ENCODE results near the gene USP31.
"Not testable (repeated sequence)": the region's sequence is repeated elsewhere in the genome, so short reads cannot be mapped to it uniquely, and the experiment has no call there.

USP31 gene

DNA sequence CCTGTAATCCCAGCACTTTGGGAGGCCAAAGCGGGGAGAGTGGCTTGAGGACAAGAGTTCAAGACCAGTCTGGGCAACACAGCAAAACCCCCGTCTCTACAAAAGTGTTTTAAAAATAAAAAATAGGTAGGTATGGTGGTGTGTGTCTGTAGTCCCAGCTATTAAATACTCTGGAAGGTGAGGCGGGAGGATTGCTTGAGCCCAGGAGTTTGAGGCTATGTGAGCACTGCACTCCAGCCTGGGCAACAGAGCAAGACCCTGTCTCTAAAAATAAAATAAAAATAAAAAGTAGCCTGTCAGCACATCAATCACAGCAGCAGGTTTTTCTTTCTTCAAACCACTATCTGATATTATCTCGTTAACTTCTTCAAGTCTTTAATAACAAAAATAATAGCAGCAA is 1.6 kb downstream of the USP31 start:
- TF ChIP-seq, protein P1, sequence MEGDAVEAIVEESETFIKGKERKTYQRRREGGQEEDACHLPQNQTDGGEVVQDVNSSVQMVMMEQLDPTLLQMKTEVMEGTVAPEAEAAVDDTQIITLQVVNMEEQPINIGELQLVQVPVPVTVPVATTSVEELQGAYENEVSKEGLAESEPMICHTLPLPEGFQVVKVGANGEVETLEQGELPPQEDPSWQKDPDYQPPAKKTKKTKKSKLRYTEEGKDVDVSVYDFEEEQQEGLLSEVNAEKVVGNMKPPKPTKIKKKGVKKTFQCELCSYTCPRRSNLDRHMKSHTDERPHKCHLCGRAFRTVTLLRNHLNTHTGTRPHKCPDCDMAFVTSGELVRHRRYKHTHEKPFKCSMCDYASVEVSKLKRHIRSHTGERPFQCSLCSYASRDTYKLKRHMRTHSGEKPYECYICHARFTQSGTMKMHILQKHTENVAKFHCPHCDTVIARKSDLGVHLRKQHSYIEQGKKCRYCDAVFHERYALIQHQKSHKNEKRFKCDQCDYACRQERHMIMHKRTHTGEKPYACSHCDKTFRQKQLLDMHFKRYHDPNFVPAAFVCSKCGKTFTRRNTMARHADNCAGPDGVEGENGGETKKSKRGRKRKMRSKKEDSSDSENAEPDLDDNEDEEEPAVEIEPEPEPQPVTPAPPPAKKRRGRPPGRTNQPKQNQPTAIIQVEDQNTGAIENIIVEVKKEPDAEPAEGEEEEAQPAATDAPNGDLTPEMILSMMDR (conservative IDR thresholded peaks at IDR 0.05) = no peak
- peak overlapping the region; percentile 86 for H3K27ac ChIP-seq

DNA sequence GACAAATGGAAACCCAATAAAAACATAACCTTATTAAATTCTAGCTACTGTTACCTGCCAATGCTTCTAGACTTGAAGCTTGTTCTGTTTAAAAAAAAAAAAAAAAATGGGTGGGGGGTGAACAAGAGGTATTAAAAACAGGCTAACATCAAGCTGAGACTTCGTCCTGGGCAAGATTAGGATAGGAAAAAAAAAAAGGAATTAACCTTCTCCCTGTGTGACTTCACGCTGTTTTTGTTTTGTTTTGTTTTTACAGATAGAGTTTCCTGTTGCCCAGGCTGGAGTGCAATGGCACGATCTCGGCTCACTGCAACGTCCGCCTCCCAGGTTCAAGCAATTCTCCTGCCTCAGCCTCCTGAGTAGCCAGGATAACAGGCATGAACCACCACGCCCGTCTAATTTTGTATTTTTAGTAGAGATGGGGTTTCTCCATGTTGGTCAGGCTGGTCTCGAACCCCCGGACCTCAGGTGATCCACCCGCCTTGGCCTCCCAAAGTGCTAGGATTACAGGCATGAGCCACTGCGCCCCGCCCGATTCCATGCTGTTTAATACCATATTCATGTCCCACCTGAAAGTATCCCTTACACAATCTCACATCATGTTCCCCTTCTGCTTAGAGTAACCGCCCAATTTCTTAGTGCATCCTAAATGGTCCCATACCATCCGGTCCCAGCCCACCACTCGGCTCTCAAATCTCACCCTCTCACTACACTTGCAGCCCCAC is 2.2 kb downstream of the USP31 start:
- TF ChIP-seq, protein P1 (conservative IDR thresholded peaks at IDR 0.05) = no peak

DNA sequence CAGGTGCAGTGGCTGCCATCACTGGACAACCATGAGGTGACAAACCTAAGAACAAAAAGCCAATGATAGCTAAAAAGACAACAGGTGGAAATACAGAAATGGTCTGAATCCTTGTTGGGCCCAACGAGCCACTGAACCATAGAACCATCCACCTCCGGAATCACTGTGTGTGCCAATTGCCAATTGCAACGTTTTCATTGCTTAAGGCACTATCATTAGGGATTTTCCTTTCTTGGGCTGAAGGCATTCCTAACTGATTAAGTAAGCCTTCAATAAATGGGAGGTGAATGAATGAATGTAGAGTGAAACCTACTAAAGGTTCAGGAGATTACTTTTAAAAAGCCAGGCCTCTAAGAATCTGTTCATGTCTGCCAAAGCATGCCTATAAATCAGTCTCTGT is 3.6 kb downstream of the USP31 start:
- peak overlapping the region; percentile 18; the same call in 1 of the 2 replicates for H3K27ac ChIP-seq
- TF ChIP-seq, protein P1 (conservative IDR thresholded peaks at IDR 0.05) = no peak

More for the DNA sequence above, 2.2 kb downstream of the USP31 start:
- peak overlapping the region; percentile 86; the same call in 1 of the 2 replicates for H3K27ac ChIP-seq

GRCh38 chr16:23145186-23145585 is 4.1 kb downstream of the USP31 start:
- H3K27ac ChIP-seq = peak overlapping the region; percentile 18; the same call in 1 of the 2 replicates

GRCh38 chr16:23144393-23144792 is 4.9 kb downstream of the USP31 start:
- H3K27ac ChIP-seq = not testable (repeated sequence)

More at GRCh38 chr16:23145186-23145585, 4.1 kb downstream of the USP31 start:
- TF ChIP-seq, protein P1 (conservative IDR thresholded peaks at IDR 0.05) = no peak

- TF ChIP-seq, protein P1 (conservative IDR thresholded peaks at IDR 0.05) = no peak
- H3K27ac ChIP-seq = no peak overlapping the region; the same call in 1 of the 2 replicates
Measured at GRCh38 chr16:23143391-23143790, 5.9 kb downstream of the USP31 start.

DNA sequence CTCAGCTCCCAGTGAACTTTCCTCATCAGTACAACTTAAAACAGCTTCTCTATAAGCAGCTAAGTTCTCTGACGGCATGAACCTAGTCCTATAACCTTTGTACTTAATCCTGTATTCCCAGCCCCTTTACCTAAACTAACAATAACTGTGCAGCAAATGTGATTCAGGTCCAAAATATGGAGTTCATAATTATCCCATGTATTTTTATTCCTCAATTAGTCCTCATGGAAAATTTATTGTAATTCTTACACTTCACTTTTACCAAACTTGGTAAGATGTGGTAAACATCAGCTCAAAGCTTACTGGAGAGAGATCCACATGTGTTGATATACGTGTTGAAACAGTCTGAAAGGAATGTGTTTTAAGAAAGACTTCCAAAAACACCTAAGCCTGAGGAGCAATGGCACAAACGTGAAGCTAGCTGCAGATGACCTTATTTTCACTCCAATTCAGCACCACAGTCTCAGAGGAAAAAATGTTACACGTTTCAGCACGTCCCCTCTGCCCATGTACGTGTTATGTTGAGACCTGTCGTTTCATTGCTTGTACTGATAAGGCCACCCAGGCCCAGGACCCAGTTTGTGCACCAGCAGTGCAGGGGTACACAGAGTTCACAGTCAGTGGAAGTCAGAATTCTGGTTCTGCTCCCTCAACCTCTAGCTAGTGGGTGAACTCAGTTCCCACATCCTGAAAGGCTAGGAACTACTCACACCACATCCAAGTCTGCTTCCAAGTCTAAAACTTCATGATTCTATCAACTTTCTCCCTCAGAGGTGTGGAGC is 7.1 kb downstream of the USP31 start:
- TF ChIP-seq, protein P1 (conservative IDR thresholded peaks at IDR 0.05) = no peak
- no peak overlapping the region for H3K27ac ChIP-seq

Measured in VCaP (cell line).